ENCODE measurements around the gene OR5AU1. TPM values are rescaled to one million over a fixed set of nuclear protein-coding genes. Genes with fewer than 3 reads are reported as not detected.

Gene OR5AU1
- total RNA-seq, 1 donor from 2014 or later: not detected

GRCh38 chr14:21108791-21109190 lies 47.1 kb downstream of the OR5AU1 start:
- no peak overlapping the region for H3K4me3 Mint-ChIP-seq (ENCODE audit: unreplicated experiment)
- H3K9me3 Mint-ChIP-seq (ENCODE audit: unreplicated experiment): peaks cover 2% of the 10 kb centered on the region
- no peak for DNase-seq
- no peak overlapping the region for H3K27ac Mint-ChIP-seq (ENCODE audit: unreplicated experiment)
- H3K4me1 Mint-ChIP-seq (ENCODE audit: low read depth, unreplicated experiment): peaks cover 22% of the 10 kb centered on the region
- TF ChIP-seq CTCF (IDR thresholded peaks at IDR 0.05; ENCODE audit: partially characterized antibody, unreplicated experiment): no peak
- no peaks in the 10 kb centered on the region for H3K36me3 Mint-ChIP-seq (ENCODE audit: unreplicated experiment)
- H3K27me3 Mint-ChIP-seq (ENCODE audit: unreplicated experiment): peaks cover 2% of the 10 kb centered on the region

GRCh38 chr14:21107283-21107800 lies 48.5 kb downstream of the OR5AU1 start:
- H3K4me3 Mint-ChIP-seq (ENCODE audit: unreplicated experiment): peak overlapping the region; percentile 72
- peaks cover 2% of the 10 kb centered on the region for H3K27me3 Mint-ChIP-seq (ENCODE audit: unreplicated experiment)
- no peak for DNase-seq
- TF ChIP-seq CTCF (IDR thresholded peaks at IDR 0.05; ENCODE audit: partially characterized antibody, unreplicated experiment): no peak
- no peaks in the 10 kb centered on the region for H3K36me3 Mint-ChIP-seq (ENCODE audit: unreplicated experiment)
- H3K4me1 Mint-ChIP-seq (ENCODE audit: low read depth, unreplicated experiment): peaks cover 29% of the 10 kb centered on the region
- H3K9me3 Mint-ChIP-seq (ENCODE audit: unreplicated experiment): peaks cover 5% of the 10 kb centered on the region
- peak overlapping the region; percentile 95 for H3K27ac Mint-ChIP-seq (ENCODE audit: unreplicated experiment)

- peak; percentile 79 for TF ChIP-seq CTCF (IDR thresholded peaks at IDR 0.05; ENCODE audit: partially characterized antibody, unreplicated experiment)
- Mint-ChIP-seq H3K36me3 (ENCODE audit: unreplicated experiment) (no peaks in the 10 kb centered on the region), H3K9me3 (ENCODE audit: unreplicated experiment) (peaks cover 5% of the 10 kb centered on the region), H3K4me1 (ENCODE audit: low read depth, unreplicated experiment) (peaks cover 29% of the 10 kb centered on the region), H3K27me3 (ENCODE audit: unreplicated experiment) (peaks cover 2% of the 10 kb centered on the region), H3K4me3 (ENCODE audit: unreplicated experiment) (peak overlapping the region; percentile 72), H3K27ac (ENCODE audit: unreplicated experiment) (peak overlapping the region; percentile 95)
- DNase-seq: peak; percentile 87
Measured at GRCh38 chr14:21106498-21107282, 49.2 kb downstream of the OR5AU1 start.

GRCh38 chr14:21106176-21106497 lies 49.7 kb downstream of the OR5AU1 start:
- Mint-ChIP-seq H3K27ac (ENCODE audit: unreplicated experiment) (peak overlapping the region; percentile 95), H3K27me3 (ENCODE audit: unreplicated experiment) (peaks cover 2% of the 10 kb centered on the region), H3K36me3 (ENCODE audit: unreplicated experiment) (no peaks in the 10 kb centered on the region), H3K4me1 (ENCODE audit: low read depth, unreplicated experiment) (peaks cover 30% of the 10 kb centered on the region), H3K4me3 (ENCODE audit: unreplicated experiment) (peak overlapping the region; percentile 72), H3K9me3 (ENCODE audit: unreplicated experiment) (peaks cover 5% of the 10 kb centered on the region)
- DNase-seq: no peak
- no peak for TF ChIP-seq CTCF (IDR thresholded peaks at IDR 0.05; ENCODE audit: partially characterized antibody, unreplicated experiment)

- Mint-ChIP-seq H3K27ac (ENCODE audit: unreplicated experiment) (peak overlapping the region; percentile 89), H3K4me1 (ENCODE audit: low read depth, unreplicated experiment) (peaks cover 32% of the 10 kb centered on the region), H3K36me3 (ENCODE audit: unreplicated experiment) (no peaks in the 10 kb centered on the region), H3K27me3 (ENCODE audit: unreplicated experiment) (peaks cover 2% of the 10 kb centered on the region), H3K9me3 (ENCODE audit: unreplicated experiment) (peaks cover 5% of the 10 kb centered on the region), H3K4me3 (ENCODE audit: unreplicated experiment) (peak overlapping the region; percentile 98)
- no peak for TF ChIP-seq CTCF (IDR thresholded peaks at IDR 0.05; ENCODE audit: partially characterized antibody, unreplicated experiment)
- DNase-seq: no peak
Measured at GRCh38 chr14:21105095-21105494, 50.8 kb downstream of the OR5AU1 start.
